Neuron (in vitro differentiated cells): Measurements from ENCODE around the gene TTC22.

Experiments
- H2AFZ ChIP-seq: one replicate; pipeline ENCODE4 v1.6.1; 2013; ENCODE audit warnings: low read depth, mild to moderate bottlenecking, inconsistent platforms, low read length, moderate library complexity
- H3K27me3 ChIP-seq: one replicate; pipeline ENCODE4 v1.6.1; 2013; ENCODE audit warnings: low read length; ENCODE audit not compliant: insufficient read depth
- H3K36me3 ChIP-seq: one replicate; pipeline ENCODE4 v1.6.1; 2013; ENCODE audit warnings: low read length; ENCODE audit not compliant: insufficient read depth
- H3K4me1 ChIP-seq: one replicate; pipeline ENCODE4 v1.6.1; 2013; ENCODE audit warnings: low read length; ENCODE audit not compliant: insufficient read depth
- H3K4me3 ChIP-seq: 2 replicates; pipeline ENCODE4 v1.5.1; 2013; ENCODE audit warnings: mild to moderate bottlenecking, low read length, moderate library complexity
- H3K9me3 ChIP-seq: one replicate; pipeline ENCODE4 v1.6.1; 2013; ENCODE audit warnings: low read length

TTC22 gene

DNA sequence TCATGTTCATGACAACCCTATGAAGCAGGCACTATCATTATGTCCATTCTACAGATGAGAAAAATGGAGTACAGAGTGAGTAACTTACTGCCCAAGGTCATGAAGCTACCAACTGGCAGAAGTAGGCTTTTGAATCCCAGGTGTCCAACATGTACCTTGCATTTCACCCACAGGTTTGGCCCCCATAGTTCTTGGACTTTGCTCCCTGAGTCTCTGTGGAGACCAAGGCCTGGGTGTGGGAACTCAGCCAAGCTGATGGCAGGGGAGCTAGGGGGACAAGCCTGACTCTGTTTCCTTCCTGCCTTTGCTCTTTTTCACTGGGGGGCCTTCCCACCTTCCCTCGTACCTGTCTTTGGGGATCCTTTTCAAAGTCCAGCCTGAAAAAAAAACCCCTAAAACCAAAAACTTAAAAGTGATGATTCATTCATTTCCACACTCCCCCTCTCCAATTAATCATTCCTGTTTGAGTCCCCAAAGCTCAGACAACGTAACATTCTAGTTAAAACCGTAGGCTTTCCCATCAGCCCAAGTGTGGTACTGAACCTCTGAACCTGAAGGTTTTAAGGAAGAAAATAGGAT, 8.5 kb upstream of the TTC22 start:
- no peak overlapping the region for H2AFZ ChIP-seq
- H3K9me3 ChIP-seq = no peaks in the 10 kb centered on the region
- H3K4me3 ChIP-seq = no peak overlapping the region

DNA sequence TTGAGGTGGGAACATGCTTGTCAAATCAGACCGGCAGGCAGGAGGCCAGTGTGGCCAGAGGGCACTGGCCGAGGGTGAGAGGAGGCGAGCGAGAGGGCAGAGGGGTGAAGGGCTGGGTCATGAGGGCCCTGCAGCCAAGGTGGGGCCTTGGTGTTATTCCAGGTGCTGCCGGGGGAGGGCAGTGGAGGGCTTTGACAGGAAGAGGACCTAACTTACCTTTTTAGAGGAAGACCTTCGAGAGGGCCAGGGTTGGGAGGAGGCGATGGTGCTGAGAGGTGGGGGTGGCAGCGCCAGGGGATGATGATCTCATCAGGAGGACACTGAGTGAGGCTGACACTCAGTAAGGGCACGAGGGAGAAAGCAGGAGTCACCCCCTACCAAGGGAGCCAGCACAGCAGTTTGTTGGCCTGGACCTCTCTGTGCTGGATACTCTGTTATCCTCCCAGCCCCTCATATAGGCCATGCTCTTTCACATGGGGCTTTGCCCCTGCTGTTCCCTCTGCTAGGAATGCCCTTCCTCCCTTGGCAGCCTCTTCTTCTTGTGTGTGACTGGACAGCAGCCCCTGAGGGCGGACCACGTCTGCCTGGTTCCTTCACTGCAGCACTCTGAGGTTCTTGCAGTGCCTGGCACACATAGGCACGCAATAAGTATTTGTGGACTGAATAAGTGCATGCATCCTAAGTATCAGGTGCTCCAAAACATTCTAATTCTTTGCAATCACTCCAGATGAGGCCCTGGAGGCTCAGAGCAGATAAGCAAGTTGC, 7.5 kb upstream of the TTC22 start:
- peaks cover 6% of the 10 kb centered on the region for H3K4me1 ChIP-seq
- H3K36me3 ChIP-seq = no peaks in the 10 kb centered on the region
- no peak overlapping the region for H3K4me3 ChIP-seq
- H2AFZ ChIP-seq = no peak overlapping the region
- H3K9me3 ChIP-seq = no peaks in the 10 kb centered on the region
- peaks cover 10% of the 10 kb centered on the region for H3K27me3 ChIP-seq

More for the DNA sequence above, 8.5 kb upstream of the TTC22 start:
- H3K4me1 ChIP-seq = peaks cover 11% of the 10 kb centered on the region
- peaks cover 14% of the 10 kb centered on the region for H3K27me3 ChIP-seq
- no peaks in the 10 kb centered on the region for H3K36me3 ChIP-seq

DNA sequence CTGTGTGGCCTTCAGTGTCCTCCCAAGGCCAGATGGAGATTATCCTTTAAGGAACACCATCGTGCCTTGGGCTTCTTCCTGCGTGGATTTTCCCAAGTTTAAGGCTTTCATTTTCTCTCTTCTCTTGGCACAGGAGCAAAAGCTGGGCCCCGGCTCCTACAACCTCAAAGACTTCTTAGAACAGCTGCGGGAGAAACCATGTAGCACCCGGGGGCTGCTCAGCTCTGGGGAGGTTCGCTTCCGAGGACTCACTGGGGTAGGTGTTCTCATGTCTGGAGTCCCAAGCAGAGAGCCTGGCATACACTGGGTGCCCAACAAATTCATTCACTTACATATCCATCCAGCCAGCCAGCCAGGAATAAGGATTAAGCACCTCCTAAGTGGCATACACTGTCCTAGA, 6.6 kb upstream of the TTC22 start:
- H3K4me1 ChIP-seq = no peaks in the 10 kb centered on the region
- no peak overlapping the region for H2AFZ ChIP-seq
- H3K27me3 ChIP-seq = peaks cover 10% of the 10 kb centered on the region
- no peaks in the 10 kb centered on the region for H3K36me3 ChIP-seq
- no peaks in the 10 kb centered on the region for H3K9me3 ChIP-seq
- no peak overlapping the region for H3K4me3 ChIP-seq

DNA sequence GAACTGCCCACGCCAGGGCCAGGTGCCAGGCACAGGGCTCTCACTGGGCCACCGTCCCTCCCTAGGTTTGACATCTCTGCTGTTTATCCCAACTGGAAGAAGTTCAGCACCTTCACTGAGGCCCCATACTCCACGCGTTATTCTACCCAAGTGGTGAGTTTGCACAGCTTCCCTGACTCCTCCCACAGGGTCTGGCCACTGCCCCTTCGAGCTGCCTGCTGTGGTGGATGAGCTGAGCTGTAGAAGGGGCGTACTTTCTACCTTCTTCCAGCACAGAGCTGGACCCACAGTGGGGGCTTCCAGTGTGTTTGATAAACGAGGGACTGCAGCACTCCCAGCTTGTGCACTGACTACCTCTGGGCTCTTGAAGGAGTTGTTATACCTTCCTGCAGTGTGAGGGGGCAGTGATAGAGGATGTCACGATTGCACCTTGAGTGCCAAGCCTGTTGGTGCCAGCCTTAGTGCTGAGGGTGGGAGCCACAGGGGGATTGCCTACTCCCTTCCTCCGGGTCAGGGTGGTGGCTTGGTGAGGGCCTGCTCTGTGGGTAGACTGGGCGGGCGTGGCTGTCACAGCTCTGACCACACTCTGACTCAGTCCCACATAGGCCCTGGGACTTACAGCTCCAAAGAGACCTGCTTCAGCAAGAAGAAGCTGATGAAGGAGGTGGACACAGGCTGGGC, 5.9 kb upstream of the TTC22 start:
- H3K4me3 ChIP-seq = no peak overlapping the region
- H3K36me3 ChIP-seq = no peaks in the 10 kb centered on the region
- no peak overlapping the region for H2AFZ ChIP-seq
- no peaks in the 10 kb centered on the region for H3K9me3 ChIP-seq
- peaks cover 9% of the 10 kb centered on the region for H3K27me3 ChIP-seq
- no peaks in the 10 kb centered on the region for H3K4me1 ChIP-seq

DNA sequence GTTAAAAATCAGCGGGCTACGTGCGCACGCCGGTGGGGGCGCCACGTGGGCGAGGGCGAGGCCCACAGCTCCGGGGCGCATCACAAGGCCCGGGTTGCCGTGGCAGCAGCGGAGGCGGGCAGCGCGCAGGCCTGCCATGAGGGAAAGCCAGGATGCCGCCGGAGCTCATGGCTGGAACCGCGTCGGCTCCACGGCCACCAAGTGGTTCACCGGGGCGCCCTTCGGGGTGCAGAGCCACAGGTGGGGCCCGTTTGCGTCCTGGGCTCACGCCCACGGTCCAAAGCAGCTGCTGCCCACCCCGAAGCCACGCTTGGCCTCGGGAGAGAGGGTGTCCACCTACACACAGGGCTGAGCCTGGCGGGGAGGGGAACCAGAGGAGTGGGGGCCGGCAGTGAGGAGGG, 4.9 kb upstream of the TTC22 start:
- Histone ChIP-seq H3K4me3 (no peak overlapping the region), H3K9me3 (no peaks in the 10 kb centered on the region), H3K4me1 (no peaks in the 10 kb centered on the region), H2AFZ (no peak overlapping the region), H3K36me3 (no peaks in the 10 kb centered on the region), H3K27me3 (peaks cover 11% of the 10 kb centered on the region)

DNA sequence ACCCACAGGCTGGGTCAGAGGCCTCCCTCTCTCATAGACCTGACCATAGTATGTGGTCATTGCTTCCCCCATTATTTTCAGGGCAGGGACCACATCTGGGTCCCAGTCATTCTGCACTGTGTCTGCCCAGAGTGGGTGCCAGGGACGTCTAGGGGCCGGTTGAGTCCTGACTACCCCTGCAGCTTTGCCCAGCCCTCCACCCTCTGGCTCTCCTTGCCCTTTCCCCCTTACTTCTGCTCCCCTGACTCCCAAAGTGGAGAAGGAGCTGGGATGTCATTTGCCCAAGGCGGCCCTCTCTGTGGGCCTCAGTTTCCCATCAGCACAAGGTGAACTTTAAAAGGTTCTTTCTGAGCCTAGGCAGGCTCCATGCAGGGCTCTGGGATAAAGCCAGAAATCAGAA, 4.3 kb upstream of the TTC22 start:
- H3K4me1 ChIP-seq = no peaks in the 10 kb centered on the region
- H3K9me3 ChIP-seq = no peaks in the 10 kb centered on the region
- H2AFZ ChIP-seq = no peak overlapping the region
- H3K36me3 ChIP-seq = no peaks in the 10 kb centered on the region
- H3K27me3 ChIP-seq = peaks cover 16% of the 10 kb centered on the region
- no peak overlapping the region for H3K4me3 ChIP-seq

DNA sequence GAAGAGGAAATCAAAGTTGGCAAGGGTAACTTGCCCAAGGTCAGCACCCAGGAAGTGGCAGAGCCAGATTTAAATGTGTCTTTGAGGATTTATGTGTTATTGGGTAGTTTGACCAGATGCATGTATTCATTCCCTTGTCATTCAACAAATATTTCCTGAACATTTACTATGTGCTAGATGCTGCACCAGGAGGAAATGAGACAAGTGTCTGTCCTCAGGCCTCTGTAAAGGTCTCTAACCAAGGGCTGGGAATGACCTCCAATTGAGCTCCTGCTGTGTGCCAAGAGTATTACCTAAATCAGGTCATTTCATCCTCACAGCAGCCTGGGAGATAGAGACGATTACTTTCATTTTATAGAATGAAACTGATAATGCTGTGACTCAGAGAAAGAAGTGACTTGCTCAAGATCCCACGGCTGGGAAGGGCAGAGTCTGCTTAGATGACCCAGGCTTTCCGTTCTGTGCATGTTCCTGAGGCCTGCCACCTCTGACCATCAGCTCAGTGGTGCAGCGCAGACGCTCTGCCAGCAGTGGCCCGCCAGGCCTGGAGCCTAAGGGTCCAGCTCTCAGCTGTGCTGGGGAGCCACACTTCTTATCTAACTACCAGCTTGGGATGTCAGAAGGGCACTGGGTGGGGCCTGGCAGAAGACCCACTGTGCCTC, 3.5 kb upstream of the TTC22 start:
- Histone ChIP-seq H3K9me3 (no peaks in the 10 kb centered on the region), H3K4me1 (no peaks in the 10 kb centered on the region), H3K27me3 (peaks cover 24% of the 10 kb centered on the region), H3K36me3 (no peaks in the 10 kb centered on the region), H2AFZ (no peak overlapping the region), H3K4me3 (no peak overlapping the region)

DNA sequence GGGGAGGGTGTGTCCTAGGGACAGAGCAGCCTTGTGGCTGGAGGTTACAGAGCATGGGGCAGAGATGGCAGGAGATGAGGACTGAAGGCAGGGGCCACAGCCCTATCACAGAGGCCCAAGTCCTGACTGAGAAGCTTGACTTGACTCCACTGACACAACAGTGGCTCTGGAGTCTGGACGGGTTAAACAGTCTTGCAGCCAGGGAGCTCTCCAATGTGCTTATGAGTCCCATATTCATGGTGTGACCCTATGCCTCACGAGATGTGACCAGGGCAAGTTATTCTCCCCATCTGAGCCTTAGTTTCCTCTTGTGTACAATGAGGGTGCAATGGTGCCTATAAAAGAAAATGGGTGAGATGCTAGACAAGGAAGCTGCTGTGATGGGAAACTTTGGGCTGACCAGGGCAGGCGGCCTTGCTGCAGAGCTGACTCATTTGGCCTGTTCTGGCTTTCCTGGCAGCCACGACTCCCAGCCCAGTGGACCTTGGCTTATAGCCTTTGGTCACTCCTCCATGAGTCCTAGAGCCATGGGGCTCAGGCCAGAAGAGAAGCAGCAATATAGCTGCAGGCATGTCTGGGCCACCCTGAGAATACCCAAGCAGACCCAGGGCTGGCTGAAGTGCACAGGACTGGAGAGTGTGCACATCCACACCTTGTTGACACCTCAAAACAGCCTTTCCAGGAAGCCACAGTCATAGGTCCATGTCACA, 2.8 kb upstream of the TTC22 start:
- H3K4me1 ChIP-seq = no peaks in the 10 kb centered on the region
- H3K9me3 ChIP-seq = no peaks in the 10 kb centered on the region
- H3K36me3 ChIP-seq = no peaks in the 10 kb centered on the region
- no peak overlapping the region for H3K4me3 ChIP-seq
- peaks cover 31% of the 10 kb centered on the region for H3K27me3 ChIP-seq
- H2AFZ ChIP-seq = no peak overlapping the region

DNA sequence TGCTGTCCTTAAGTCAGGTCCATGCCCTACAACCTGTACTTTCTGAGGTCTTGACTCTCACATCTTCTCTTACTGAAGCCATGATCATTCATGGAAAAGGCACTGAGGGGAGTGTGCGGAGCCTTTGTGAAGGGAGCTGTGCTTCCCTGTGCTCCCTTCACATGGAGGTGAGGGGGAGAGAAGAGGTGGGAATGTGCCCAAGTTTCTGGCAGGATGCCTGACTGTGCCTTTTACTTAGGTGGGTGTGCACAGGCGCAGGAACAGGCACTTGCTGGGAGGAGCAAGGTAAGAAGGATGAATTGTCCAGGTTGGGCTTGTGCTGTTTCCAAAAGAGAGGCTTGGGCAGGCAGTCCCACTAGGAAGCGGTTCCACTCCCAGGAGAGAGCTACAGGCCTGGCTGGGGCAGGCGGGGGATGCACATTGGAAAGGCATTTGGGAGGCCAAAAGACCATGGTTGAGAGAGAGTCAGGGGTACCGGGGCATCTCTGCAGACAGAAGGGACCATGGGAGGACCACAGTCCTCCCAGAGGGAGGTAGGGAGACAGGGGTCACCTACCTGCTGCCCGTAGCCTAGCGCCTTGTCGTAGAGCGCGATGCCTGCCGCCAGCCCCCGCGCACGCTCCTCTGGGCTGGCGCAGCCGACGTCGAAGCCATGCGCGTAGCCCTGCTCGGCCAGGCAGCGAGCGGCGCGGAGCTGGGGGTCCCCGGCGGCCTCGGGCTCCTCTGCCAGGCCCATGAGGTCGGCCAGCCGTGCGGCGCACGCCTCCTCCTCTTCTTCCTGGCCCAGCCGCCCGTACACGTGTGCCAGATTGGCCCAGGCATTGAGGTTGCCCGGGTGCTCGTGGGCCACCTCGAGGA, 853 bp downstream of the TTC22 start:
- Histone ChIP-seq H2AFZ (no peak overlapping the region), H3K4me1 (no peaks in the 10 kb centered on the region), H3K36me3 (no peaks in the 10 kb centered on the region), H3K4me3 (no peak overlapping the region), H3K9me3 (no peaks in the 10 kb centered on the region), H3K27me3 (peaks cover 32% of the 10 kb centered on the region)

DNA sequence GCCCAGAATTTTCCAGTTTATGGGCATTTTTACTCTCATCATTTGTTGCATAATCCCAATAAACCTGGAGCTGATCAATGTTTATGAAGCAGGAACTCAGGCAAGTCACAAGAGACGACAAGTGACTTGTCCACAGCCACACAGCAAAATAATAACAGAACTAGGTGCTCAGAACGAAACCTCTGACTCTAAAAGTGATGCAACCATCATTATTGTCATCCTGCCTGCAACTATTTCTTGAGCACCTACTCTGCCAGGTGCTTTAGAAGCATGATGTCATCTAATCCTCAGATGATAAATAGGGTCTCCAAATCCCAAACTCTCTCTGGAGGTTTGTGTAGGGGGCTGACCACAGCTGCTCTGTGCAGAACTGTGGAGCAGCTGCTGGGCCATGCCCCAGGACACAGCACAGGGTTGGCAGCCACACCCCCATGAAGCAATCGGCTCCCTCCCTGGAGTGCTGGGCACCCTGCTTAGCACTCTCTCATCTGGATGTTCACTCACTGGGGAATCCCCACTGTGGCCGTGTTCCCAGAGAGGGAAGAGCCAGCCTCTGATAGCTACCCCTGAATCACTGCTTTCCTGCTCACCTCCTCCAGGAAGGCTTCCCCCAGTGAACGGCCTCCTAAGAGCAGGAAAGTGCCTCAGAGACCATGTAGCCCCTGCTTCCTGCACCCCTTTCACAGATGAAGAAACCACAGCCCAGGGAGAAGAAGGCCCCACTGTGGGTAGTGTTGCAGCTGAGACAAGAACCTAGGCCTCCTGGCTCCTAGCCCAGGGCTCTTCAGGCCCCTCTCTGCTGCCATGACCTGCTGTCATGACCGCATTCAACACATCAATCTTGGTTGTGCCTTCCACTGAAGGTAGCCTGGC, 2.1 kb downstream of the TTC22 start:
- H3K9me3 ChIP-seq = no peaks in the 10 kb centered on the region
- peaks cover 32% of the 10 kb centered on the region for H3K27me3 ChIP-seq
- no peaks in the 10 kb centered on the region for H3K36me3 ChIP-seq
- H3K4me1 ChIP-seq = peaks cover 3% of the 10 kb centered on the region
- no peak overlapping the region for H2AFZ ChIP-seq
- H3K4me3 ChIP-seq = no peak overlapping the region

DNA sequence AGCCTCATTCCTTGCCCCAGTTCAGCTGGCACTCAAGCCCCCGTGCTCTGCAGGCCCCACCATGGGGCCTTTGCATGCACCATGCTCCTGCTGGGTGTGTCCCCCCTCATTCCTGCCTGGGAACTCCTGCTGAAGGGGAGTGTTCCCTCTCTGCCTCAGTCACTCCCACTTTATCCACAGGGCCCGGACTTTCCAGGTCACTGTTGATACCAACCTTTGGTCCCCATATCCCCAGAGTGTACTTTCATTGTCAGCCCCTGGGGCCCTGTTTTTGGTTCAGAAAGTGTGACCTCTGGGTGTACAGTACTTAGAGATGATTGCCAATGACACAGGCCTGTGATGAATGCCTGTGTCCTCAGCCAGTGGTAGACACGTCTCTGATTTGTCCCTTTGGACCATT, 2.9 kb downstream of the TTC22 start:
- no peaks in the 10 kb centered on the region for H3K36me3 ChIP-seq
- no peaks in the 10 kb centered on the region for H3K9me3 ChIP-seq
- H3K27me3 ChIP-seq = peaks cover 35% of the 10 kb centered on the region
- H3K4me3 ChIP-seq = no peak overlapping the region
- no peak overlapping the region for H2AFZ ChIP-seq
- H3K4me1 ChIP-seq = peaks cover 3% of the 10 kb centered on the region
